HG03354 (cell line): ENCODE measurements around the gene SYNPO.

Source experiments
- ATAC-seq: cut with Tn5 transposase; IDR thresholded peaks from one replicate; pipeline ENCODE4 v1.9.1; 2021; ENCODE audit warnings: mild to moderate bottlenecking; ENCODE audit not compliant: unreplicated experiment, poor library complexity, severe bottlenecking

SYNPO gene

GRCh38 chr5:150623152-150623877, 17.1 kb upstream of the SYNPO start:
- no peak for ATAC-seq

GRCh38 chr5:150623878-150624216, 16.6 kb upstream of the SYNPO start:
- no peak for ATAC-seq

- peak; percentile 30 for ATAC-seq
Observed at GRCh38 chr5:150624334-150625163, 15.9 kb upstream of the SYNPO start.

GRCh38 chr5:150625164-150625535, 15.3 kb upstream of the SYNPO start:
- no peak for ATAC-seq

GRCh38 chr5:150625831-150626746, 14.4 kb upstream of the SYNPO start:
- peak; percentile 69 for ATAC-seq

- no peak for ATAC-seq
Observed at GRCh38 chr5:150626853-150627276, 13.6 kb upstream of the SYNPO start.

GRCh38 chr5:150627731-150628545, 12.5 kb upstream of the SYNPO start:
- ATAC-seq = no peak

GRCh38 chr5:150628936-150629485, 11.4 kb upstream of the SYNPO start:
- ATAC-seq = no peak

GRCh38 chr5:150630016-150630415, 10.4 kb upstream of the SYNPO start:
- ATAC-seq = no peak

- ATAC-seq = no peak
Observed at GRCh38 chr5:150630461-150631325, 9.8 kb upstream of the SYNPO start.

- no peak for ATAC-seq
Observed at GRCh38 chr5:150631326-150631701, 9.1 kb upstream of the SYNPO start.

- ATAC-seq = no peak
Observed at GRCh38 chr5:150632305-150633160, 7.9 kb upstream of the SYNPO start.

GRCh38 chr5:150633429-150633828, 7.0 kb upstream of the SYNPO start:
- no peak for ATAC-seq

- ATAC-seq = no peak
Observed at GRCh38 chr5:150636391-150637244, 3.8 kb upstream of the SYNPO start.

GRCh38 chr5:150637245-150638052, 3.0 kb upstream of the SYNPO start:
- no peak for ATAC-seq

GRCh38 chr5:150638053-150638444, 2.4 kb upstream of the SYNPO start:
- ATAC-seq = no peak
